HG03575 (cell line): Measurements from ENCODE around the gene RMI2.

Experiments
- ATAC-seq: cut with Tn5 transposase; IDR thresholded peaks from one replicate; pipeline ENCODE4 v1.9.1; 2021; ENCODE audit not compliant: unreplicated experiment, insufficient number of reproducible peaks, low FRiP score; ENCODE audit errors: extremely low read depth

RMI2 gene

GRCh38 chr16:11392041-11392581 is 46.9 kb downstream of the RMI2 start:
- no peak for ATAC-seq

- ATAC-seq: no peak
Measured at GRCh38 chr16:11393366-11393765, 48.1 kb downstream of the RMI2 start.

GRCh38 chr16:11393861-11394592 is 48.8 kb downstream of the RMI2 start:
- no peak for ATAC-seq

GRCh38 chr16:11394593-11394960 is 49.3 kb downstream of the RMI2 start:
- ATAC-seq: no peak

GRCh38 chr16:11395008-11395948 is 50.0 kb downstream of the RMI2 start:
- no peak for ATAC-seq

GRCh38 chr16:11395949-11396240 is 50.6 kb downstream of the RMI2 start:
- ATAC-seq: no peak

GRCh38 chr16:11396241-11397048 is 51.2 kb downstream of the RMI2 start:
- no peak for ATAC-seq

GRCh38 chr16:11398136-11398535 is 52.9 kb downstream of the RMI2 start:
- no peak for ATAC-seq

- ATAC-seq: no peak
Measured at GRCh38 chr16:11398851-11399250, 53.6 kb downstream of the RMI2 start.

GRCh38 chr16:11399261-11399831 is 54.1 kb downstream of the RMI2 start:
- no peak for ATAC-seq

- no peak for ATAC-seq
Measured at GRCh38 chr16:11400076-11400475, 54.8 kb downstream of the RMI2 start.
